Stimulated activated CD8-positive, alpha-beta memory T cell treated with anti-CD3 and anti-CD28 coated beads, Interleukin-4, amount 100 ng/mL, for 48 hours (primary cell): Measurements from ENCODE around the gene ARSB.
A peak's percentile ranks its signal among the peaks of the same experiment; 100 is the strongest.
"Not testable (repeated sequence)": the region's sequence is repeated elsewhere in the genome, so short reads cannot be mapped to it uniquely, and the experiment has no call there.

Experiments
- DNase-seq: peaks from one replicate; pipeline ENCODE4 v3.0.0-alpha.2; 2020

Gene ARSB

GRCh38 chr5:78993165-78993564, 8.1 kb upstream of the ARSB start:
- DNase-seq = no peak

- DNase-seq = no peak
Measured at GRCh38 chr5:78992146-78992545, 7.0 kb upstream of the ARSB start.

- DNase-seq = no peak
Measured at GRCh38 chr5:78989080-78989479, 4.0 kb upstream of the ARSB start.

GRCh38 chr5:78985725-78986223, 664 bp upstream of the ARSB start:
- peak; percentile 72 for DNase-seq

GRCh38 chr5:78984439-78985115, 533 bp downstream of the ARSB start:
- peak; percentile 84 for DNase-seq

- no peak for DNase-seq
Measured at GRCh38 chr5:78983601-78984438, 1.3 kb downstream of the ARSB start.

- not testable (repeated sequence) for DNase-seq
Measured at GRCh38 chr5:78983194-78983593, 1.9 kb downstream of the ARSB start.

- DNase-seq = no peak
Measured at GRCh38 chr5:78979909-78980308, 5.2 kb downstream of the ARSB start.

GRCh38 chr5:78979117-78979742, 5.9 kb downstream of the ARSB start:
- no peak for DNase-seq

GRCh38 chr5:78975035-78975434, 10.1 kb downstream of the ARSB start:
- no peak for DNase-seq

- no peak for DNase-seq
Measured at GRCh38 chr5:78974601-78975000, 10.5 kb downstream of the ARSB start.

- no peak for DNase-seq
Measured at GRCh38 chr5:78974011-78974410, 11.1 kb downstream of the ARSB start.

- DNase-seq = no peak
Measured at GRCh38 chr5:78972654-78973428, 12.3 kb downstream of the ARSB start.

GRCh38 chr5:78971998-78972397, 13.1 kb downstream of the ARSB start:
- DNase-seq = no peak

- no peak for DNase-seq
Measured at GRCh38 chr5:78968781-78969180, 16.3 kb downstream of the ARSB start.

GRCh38 chr5:78964889-78965288, 20.2 kb downstream of the ARSB start:
- DNase-seq = no peak

- no peak for DNase-seq
Measured at GRCh38 chr5:78961743-78962142, 23.4 kb downstream of the ARSB start.

GRCh38 chr5:78959767-78960166, 25.3 kb downstream of the ARSB start:
- DNase-seq = no peak

GRCh38 chr5:78958672-78959445, 26.3 kb downstream of the ARSB start:
- no peak for DNase-seq

- no peak for DNase-seq
Measured at GRCh38 chr5:78956901-78957300, 28.2 kb downstream of the ARSB start.

GRCh38 chr5:78953092-78953800, 31.9 kb downstream of the ARSB start:
- no peak for DNase-seq
